GM12872 (cell line): ENCODE results near the gene NRSN2.

Experiments used
- CTCF ChIP-seq: IDR thresholded peaks from 3 replicates; pipeline ENCODE4 v1.5.1; 2011; ENCODE audit warnings: low read depth, mild to moderate bottlenecking, low read length, moderate library complexity; ENCODE audit not compliant: insufficient read depth

The NRSN2 gene

GRCh38 chr20:334578-334977 is 12.3 kb upstream of the NRSN2 start:
- no peak for TF ChIP-seq CTCF

- no peak for TF ChIP-seq CTCF
These were observed 5.2 kb upstream of the NRSN2 start for GRCh38 chr20:341682-342081.

GRCh38 chr20:343107-343506 is 3.8 kb upstream of the NRSN2 start:
- TF ChIP-seq CTCF = no peak

DNA sequence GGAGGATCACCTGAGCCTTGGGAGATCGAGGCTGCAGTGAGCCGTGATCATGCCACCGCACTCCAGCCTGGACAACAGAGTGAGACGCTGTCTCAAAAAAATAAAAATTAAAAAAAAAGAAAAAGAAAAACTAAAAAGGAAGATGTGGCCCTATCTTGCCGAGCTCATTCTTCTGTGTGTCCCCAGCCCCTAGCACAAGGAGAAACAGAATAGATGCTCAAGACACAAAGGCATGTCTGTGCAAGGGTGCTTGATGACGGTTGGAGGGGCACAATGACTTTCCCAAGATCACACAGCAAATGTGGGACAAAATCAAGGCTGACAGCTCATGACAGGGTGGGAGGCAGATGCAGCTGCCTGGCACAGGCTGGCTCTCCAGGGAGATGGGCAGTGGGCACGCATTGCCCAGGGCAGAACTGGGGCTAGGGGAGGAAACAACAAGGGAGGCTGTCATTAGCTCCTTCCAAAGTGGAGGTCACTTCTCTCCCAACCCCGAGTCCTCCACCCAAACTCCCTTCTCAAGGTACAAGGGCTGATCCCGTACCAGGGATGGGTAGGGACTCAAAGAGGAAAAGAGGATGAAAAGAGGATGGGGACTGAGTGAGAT is 775 bp upstream of the NRSN2 start:
- no peak for TF ChIP-seq CTCF

DNA sequence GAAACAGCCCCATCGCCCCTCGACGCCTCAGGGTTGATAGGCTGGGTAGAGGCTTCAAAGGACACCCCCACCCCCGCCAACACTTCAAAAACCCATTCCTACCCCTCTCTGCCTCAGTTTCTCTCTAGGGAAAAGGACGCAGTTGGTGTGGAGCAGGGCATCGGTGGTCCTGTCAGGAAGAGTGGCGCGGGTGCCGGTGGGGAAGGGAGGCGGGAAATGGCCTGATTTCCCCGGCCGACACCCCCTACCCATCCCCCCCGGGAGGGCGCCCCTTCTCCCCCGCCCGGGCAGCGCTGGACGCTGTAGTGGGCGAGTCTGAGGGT is 367 bp downstream of the NRSN2 start:
- no peak for TF ChIP-seq CTCF

DNA sequence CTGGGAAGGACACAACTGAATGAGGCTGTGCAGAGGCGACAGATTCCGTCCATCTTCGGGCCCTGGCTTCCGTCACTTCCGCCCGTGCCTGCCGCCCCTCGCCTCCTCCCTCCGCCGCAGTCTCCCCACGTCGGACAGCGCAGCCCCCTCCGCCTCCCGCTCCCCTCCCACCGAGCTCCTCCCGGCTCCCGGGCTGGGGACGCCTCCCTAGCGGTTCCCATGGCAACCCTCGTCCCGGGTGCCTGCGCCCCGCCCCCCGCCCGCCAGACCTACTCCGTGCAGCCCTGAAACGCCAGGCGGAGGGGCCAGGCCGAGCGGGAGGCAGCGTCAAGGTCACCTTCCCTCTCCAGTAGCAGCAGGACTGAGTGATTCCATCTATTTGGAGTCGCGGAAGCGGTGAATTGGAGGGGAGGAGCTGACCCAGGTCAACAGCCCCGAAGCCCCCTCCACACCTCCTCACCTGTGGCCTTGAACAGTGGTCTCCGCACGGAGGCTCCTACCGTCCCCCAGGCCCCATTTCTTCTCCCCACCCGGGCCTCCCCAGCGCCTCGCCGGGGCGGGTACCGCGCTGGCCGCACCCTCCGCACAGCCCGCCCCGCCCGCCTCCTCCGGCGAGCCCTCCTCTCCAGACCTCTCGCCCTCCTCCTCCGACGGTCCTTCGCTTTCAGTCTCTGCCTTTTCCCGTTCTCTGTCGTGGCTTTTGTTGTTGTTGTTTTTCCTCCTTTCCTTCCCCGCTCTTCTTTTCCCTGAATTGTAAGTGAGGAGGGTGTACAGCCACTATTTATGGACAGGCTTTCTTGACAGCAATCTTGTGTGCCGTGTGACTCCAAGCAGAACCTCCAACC is 951 bp downstream of the NRSN2 start:
- no peak for TF ChIP-seq CTCF

DNA sequence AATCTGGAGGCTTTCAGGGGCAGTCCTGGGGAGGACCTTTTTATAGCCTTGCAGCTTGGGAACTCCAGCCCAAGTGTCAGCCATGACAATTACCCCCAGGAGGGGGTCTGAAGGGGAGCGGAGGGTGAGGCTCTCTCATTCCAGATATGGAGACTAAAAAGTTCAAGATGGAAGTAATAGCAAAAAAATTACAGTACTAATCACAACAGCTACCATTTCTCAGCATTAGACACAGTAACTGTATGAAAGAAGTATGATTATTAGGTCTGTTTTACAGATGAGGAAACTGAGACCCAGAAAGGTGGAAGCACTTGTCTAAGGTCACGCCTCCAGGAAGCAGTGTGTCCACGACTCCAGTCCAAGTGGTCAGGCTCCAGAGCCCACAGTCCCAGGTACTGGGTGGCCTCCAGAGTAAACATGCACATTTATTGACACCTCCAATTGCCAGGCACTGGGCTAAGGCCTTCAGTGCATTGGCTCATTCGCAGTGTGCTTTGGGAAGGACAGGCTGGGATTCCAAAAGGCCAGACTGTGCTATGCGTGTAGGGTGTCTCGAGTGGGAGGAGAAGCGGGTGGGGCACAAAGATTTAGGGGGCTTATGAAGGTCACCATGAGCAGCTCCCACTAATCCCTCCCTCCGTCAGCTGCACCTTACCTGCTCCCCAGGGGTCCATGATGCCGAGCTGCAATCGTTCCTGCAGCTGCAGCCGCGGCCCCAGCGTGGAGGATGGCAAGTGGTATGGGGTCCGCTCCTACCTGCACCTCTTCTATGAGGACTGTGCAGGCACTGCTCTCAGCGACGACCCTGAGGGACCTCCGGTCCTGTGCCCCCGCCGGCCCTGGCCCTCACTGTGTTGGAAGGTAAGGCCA is 2.3 kb downstream of the NRSN2 start:
- TF ChIP-seq CTCF = no peak
